ENCODE results near the gene SUSD5.
A peak's percentile ranks its signal among the peaks of the same experiment; 100 is the strongest.
"Not testable (repeated sequence)": the region's sequence is repeated elsewhere in the genome, so short reads cannot be mapped to it uniquely, and the experiment has no call there.

SUSD5 gene

GRCh38 chr3:33196538-33196937 lies 22.1 kb downstream of the SUSD5 start:
- no peak for DNase-seq (ENCODE audit: low read depth, low spot score)

GRCh38 chr3:33194303-33194702 lies 24.3 kb downstream of the SUSD5 start:
- DNase-seq (ENCODE audit: low read depth, low spot score) = no peak

- no peak for DNase-seq (ENCODE audit: low read depth, low spot score)
Observed at GRCh38 chr3:33187368-33187634, 31.3 kb downstream of the SUSD5 start.

GRCh38 chr3:33186524-33187367 lies 31.9 kb downstream of the SUSD5 start:
- DNase-seq (ENCODE audit: low read depth, low spot score) = no peak

GRCh38 chr3:33184863-33185262 lies 33.7 kb downstream of the SUSD5 start:
- no peak for DNase-seq (ENCODE audit: low read depth, low spot score)

- not testable (repeated sequence) for DNase-seq (ENCODE audit: low read depth, low spot score)
Observed at GRCh38 chr3:33181641-33182040, 37.0 kb downstream of the SUSD5 start.

GRCh38 chr3:33181229-33181628 lies 37.4 kb downstream of the SUSD5 start:
- DNase-seq (ENCODE audit: low read depth, low spot score) = no peak

- no peak for DNase-seq (ENCODE audit: low read depth, low spot score)
Observed at GRCh38 chr3:33179132-33179531, 39.5 kb downstream of the SUSD5 start.

- no peak for DNase-seq (ENCODE audit: low read depth, low spot score)
Observed at GRCh38 chr3:33174711-33175414, 43.7 kb downstream of the SUSD5 start.

GRCh38 chr3:33174095-33174494 lies 44.5 kb downstream of the SUSD5 start:
- DNase-seq (ENCODE audit: low read depth, low spot score) = no peak

GRCh38 chr3:33173672-33174071 lies 44.9 kb downstream of the SUSD5 start:
- no peak for DNase-seq (ENCODE audit: low read depth, low spot score)

GRCh38 chr3:33173103-33173502 lies 45.5 kb downstream of the SUSD5 start:
- DNase-seq (ENCODE audit: low read depth, low spot score) = no peak

- no peak for DNase-seq (ENCODE audit: low read depth, low spot score)
Observed at GRCh38 chr3:33171580-33171979, 47.0 kb downstream of the SUSD5 start.

GRCh38 chr3:33170531-33170930 lies 48.1 kb downstream of the SUSD5 start:
- DNase-seq (ENCODE audit: low read depth, low spot score) = no peak

- DNase-seq (ENCODE audit: low read depth, low spot score) = peak; percentile 74
Observed at GRCh38 chr3:33167716-33168336, 50.8 kb downstream of the SUSD5 start.

GRCh38 chr3:33167284-33167683 lies 51.3 kb downstream of the SUSD5 start:
- DNase-seq (ENCODE audit: low read depth, low spot score) = no peak

GRCh38 chr3:33166095-33166494 lies 52.5 kb downstream of the SUSD5 start:
- no peak for DNase-seq (ENCODE audit: low read depth, low spot score)

GRCh38 chr3:33165372-33165771 lies 53.2 kb downstream of the SUSD5 start:
- DNase-seq (ENCODE audit: low read depth, low spot score) = no peak

- not testable (repeated sequence) for DNase-seq (ENCODE audit: low read depth, low spot score)
Observed at GRCh38 chr3:33162621-33163020, 56.0 kb downstream of the SUSD5 start.

GRCh38 chr3:33159981-33160380 lies 58.6 kb downstream of the SUSD5 start:
- DNase-seq (ENCODE audit: low read depth, low spot score) = no peak

GRCh38 chr3:33159234-33159633 lies 59.4 kb downstream of the SUSD5 start:
- no peak for DNase-seq (ENCODE audit: low read depth, low spot score)

- no peak for DNase-seq (ENCODE audit: low read depth, low spot score)
Observed at GRCh38 chr3:33155301-33155700, 63.3 kb downstream of the SUSD5 start.

- no peak for DNase-seq (ENCODE audit: low read depth, low spot score)
Observed at GRCh38 chr3:33153782-33154181, 64.8 kb downstream of the SUSD5 start.
